ENCODE results near the gene ANKRD39. TPM values are rescaled to one million over a fixed set of nuclear protein-coding genes. Genes with fewer than 3 reads are reported as not detected.

Gene ANKRD39
- total and polyA plus RNA-seq, 4 donors, result 7.4 to 16.9 (median 15.6) TPM

DNA sequence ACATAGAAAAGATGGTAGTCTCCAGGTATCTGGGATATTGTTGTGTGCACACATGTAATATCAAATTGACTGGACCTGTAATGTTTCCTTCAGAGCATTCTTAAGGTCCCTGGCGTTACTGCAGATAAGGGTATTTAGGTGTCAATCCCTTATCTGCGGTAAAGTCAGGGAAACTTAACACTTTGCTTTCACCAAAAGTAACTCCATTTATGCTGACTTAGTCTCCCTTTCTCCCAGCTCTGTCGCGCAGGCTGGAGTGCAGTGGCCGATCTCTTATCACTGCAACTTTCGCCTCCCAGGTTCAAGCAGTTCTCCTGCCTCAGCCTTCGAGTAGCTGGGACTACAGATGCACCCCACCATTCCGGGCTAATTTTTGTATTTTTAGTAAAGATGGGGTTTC, 39.9 kb downstream of the ANKRD39 start:
- Histone ChIP-seq H3K36me3 (ENCODE audit: control insufficient read depth in 4 of 4, insufficient read depth in 4 of 4, low read length in 4 of 4) (peaks cover 0 to 14% (median 5%) of the 10 kb centered on the region in 4 donors), H3K9me3 (ENCODE audit: control insufficient read depth in 4 of 4, insufficient read depth in 3 of 4, low read length in 3 of 4) (no peaks in the 10 kb centered on the region), H3K27ac (ENCODE audit: low read depth in 1 of 2, low read length in 1 of 2) (no peak overlapping the region), H3K4me3 (no peak overlapping the region), H3K27me3 (ENCODE audit: control insufficient read depth in 3 of 3, insufficient read depth in 3 of 3, low read length in 2 of 3) (no peaks in the 10 kb centered on the region), H3K4me1 (ENCODE audit: control insufficient read depth in 5 of 5, insufficient read depth in 5 of 5, low read length in 5 of 5) (peaks cover 7 to 38% (median 23%) of the 10 kb centered on the region in 5 donors), H3K9ac (ENCODE audit: insufficient read depth in 1 of 2, low read length in 2 of 2) (no peak overlapping the region)
- TF ChIP-seq, protein P1, sequence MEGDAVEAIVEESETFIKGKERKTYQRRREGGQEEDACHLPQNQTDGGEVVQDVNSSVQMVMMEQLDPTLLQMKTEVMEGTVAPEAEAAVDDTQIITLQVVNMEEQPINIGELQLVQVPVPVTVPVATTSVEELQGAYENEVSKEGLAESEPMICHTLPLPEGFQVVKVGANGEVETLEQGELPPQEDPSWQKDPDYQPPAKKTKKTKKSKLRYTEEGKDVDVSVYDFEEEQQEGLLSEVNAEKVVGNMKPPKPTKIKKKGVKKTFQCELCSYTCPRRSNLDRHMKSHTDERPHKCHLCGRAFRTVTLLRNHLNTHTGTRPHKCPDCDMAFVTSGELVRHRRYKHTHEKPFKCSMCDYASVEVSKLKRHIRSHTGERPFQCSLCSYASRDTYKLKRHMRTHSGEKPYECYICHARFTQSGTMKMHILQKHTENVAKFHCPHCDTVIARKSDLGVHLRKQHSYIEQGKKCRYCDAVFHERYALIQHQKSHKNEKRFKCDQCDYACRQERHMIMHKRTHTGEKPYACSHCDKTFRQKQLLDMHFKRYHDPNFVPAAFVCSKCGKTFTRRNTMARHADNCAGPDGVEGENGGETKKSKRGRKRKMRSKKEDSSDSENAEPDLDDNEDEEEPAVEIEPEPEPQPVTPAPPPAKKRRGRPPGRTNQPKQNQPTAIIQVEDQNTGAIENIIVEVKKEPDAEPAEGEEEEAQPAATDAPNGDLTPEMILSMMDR (IDR thresholded peaks at IDR 0.05; ENCODE audit: control extremely low read depth, extremely low read depth), result no peak
- WGBS, 2 donors, result 84 to 85% methylated on average over 8 of the region's 8 CpGs
- ATAC-seq (ENCODE audit: insufficient read depth, low FRiP score) (no peak), DNase-seq (no peak)

DNA sequence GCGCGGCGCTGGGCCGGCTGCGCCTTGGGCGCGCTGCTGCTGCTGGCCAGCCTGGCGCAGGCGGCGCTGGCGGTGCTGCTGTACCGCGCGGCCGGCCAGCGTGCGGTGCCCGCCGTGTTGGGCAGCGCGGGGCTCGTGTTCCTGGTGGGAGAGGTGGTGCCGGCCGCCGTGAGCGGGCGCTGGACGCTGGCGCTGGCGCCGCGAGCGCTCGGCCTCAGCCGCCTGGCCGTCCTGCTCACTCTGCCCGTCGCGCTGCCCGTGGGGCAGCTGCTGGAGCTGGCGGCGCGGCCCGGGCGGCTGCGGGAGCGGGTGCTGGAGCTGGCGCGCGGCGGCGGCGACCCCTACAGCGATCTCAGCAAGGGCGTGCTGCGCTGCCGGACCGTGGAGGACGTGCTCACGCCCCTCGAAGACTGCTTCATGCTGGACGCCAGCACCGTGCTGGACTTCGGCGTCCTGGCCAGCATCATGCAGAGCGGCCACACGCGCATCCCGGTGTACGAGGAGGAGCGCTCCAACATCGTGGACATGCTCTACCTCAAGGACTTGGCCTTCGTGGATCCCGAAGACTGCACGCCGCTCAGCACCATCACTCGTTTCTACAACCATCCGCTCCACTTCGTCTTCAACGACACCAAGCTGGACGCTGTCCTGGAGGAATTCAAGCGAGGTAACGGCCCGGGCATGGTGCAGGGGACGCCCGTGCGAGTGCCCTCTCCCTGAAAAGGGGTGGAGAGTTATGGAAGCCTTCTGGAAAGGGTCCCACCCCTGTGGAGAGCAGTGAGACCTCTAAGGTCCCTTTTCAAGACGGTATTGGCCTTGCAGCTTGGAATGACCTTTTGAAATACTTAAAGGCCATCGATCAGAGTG, 40.7 kb downstream of the ANKRD39 start:
- Histone ChIP-seq H3K9ac (ENCODE audit: insufficient read depth in 1 of 2, low read length in 2 of 2) (no peak overlapping the region), H3K36me3 (ENCODE audit: control insufficient read depth in 4 of 4, insufficient read depth in 4 of 4, low read length in 4 of 4) (peaks cover 0 to 14% (median 4%) of the 10 kb centered on the region in 4 donors), H3K4me1 (ENCODE audit: control insufficient read depth in 5 of 5, insufficient read depth in 5 of 5, low read length in 5 of 5) (peaks cover 7 to 38% (median 23%) of the 10 kb centered on the region in 5 donors), H3K9me3 (ENCODE audit: control insufficient read depth in 4 of 4, insufficient read depth in 3 of 4, low read length in 3 of 4) (no peaks in the 10 kb centered on the region), H3K4me3 (peak overlapping the region; percentile 89), H3K27me3 (ENCODE audit: control insufficient read depth in 3 of 3, insufficient read depth in 3 of 3, low read length in 2 of 3) (no peaks in the 10 kb centered on the region), H3K27ac (ENCODE audit: low read depth in 1 of 2, low read length in 1 of 2) (peak overlapping the region; percentile 4 to 94)
- 3 to 7% methylated on average over 68 to 89 of the region's 89 CpGs for whole genome bisulfite sequencing, 2 donors
- TF ChIP-seq, protein P1 (IDR thresholded peaks at IDR 0.05; ENCODE audit: control extremely low read depth, extremely low read depth), result no peak
- no peak for ATAC-seq (ENCODE audit: insufficient read depth, low FRiP score)
- DNase-seq, result peak in 1 of 3 donors; percentile 21

DNA sequence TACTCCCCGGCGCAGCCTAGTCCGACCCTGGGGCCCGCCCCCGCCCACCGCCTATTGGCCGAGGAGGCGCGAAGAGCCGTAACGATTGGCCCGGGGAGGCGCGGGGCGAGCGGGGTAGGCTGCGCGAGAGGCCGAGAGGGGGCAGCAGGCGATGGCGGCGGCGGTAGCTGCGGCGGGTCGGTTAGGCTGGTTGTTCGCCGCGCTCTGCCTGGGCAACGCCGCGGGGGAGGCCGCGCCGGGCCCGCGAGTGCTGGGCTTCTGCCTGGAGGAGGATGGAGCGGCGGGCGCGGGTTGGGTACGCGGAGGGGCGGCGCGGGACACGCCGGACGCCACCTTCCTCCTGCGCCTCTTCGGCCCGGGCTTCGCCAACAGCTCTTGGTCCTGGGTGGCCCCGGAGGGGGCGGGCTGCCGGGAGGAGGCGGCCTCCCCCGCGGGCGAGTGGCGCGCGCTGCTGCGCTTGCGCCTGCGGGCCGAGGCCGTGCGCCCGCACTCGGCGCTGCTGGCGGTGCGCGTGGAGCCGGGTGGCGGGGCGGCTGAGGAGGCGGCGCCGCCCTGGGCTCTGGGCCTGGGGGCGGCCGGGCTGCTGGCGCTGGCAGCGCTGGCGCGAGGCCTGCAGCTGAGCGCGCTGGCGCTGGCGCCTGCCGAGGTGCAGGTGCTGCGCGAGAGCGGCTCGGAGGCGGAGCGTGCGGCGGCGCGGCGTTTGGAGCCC, 41.5 kb downstream of the ANKRD39 start, which contains the start of gene CNNM3:
CNNM3 (plus strand) TSS at position 142 of the 709 bp plus-strand sequence; CDS start at position 152, 10 bp downstream.
- Histone ChIP-seq H3K4me3 (peak within 1 kb of the TSS; percentile 89), H3K9ac (ENCODE audit: insufficient read depth in 1 of 2, low read length in 2 of 2) (peak within 1 kb of the TSS in 1 of 2 donors; percentile 0), H3K36me3 (ENCODE audit: control insufficient read depth in 4 of 4, insufficient read depth in 4 of 4, low read length in 4 of 4) (peaks cover 0 to 14% (median 4%) of the 10 kb centered on the region in 4 donors), H3K9me3 (ENCODE audit: control insufficient read depth in 4 of 4, insufficient read depth in 3 of 4, low read length in 3 of 4) (no peaks in the 10 kb centered on the region), H3K27ac (ENCODE audit: low read depth in 1 of 2, low read length in 1 of 2) (peak within 1 kb of the TSS; percentile 94 to 97), H3K27me3 (ENCODE audit: control insufficient read depth in 3 of 3, insufficient read depth in 3 of 3, low read length in 2 of 3) (no peaks in the 10 kb centered on the region), H3K4me1 (ENCODE audit: control insufficient read depth in 5 of 5, insufficient read depth in 5 of 5, low read length in 5 of 5) (peaks cover 8 to 38% (median 23%) of the 10 kb centered on the region in 5 donors)
- peak; percentile 97 for ATAC-seq (ENCODE audit: insufficient read depth, low FRiP score)
- peak; percentile 96 to 97 (median 97) for DNase-seq
- TF ChIP-seq, protein P1 (IDR thresholded peaks at IDR 0.05; ENCODE audit: control extremely low read depth, extremely low read depth), result peak; percentile 27
- 0% methylated on average over 60 to 103 of the region's 103 CpGs for WGBS, 2 donors

All from lung (tissue), 12 donors.